ENCODE data around the gene MED13L. TPM values are rescaled to one million over a fixed set of nuclear protein-coding genes. Genes with fewer than 3 reads are reported as not detected.

The MED13L gene
- total RNA-seq, 1 experiment from 2014 or later = 80.5 TPM

GRCh38 chr12:116291218-116291617, 13.7 kb upstream of the MED13L start:
- peaks cover 20% of the 10 kb centered on the region for H3K4me1 Mint-ChIP-seq
- H3K4me3 Mint-ChIP-seq = no peak overlapping the region
- no peak overlapping the region for H3K27ac Mint-ChIP-seq
- ChIA-PET POLR2A (no interaction called here), CTCF (no interaction called here)
- TF ChIP-seq AR (CRISPR knock-in tag; IDR thresholded peaks at IDR 0.05) (no peak), JUN (CRISPR knock-in tag; IDR thresholded peaks at IDR 0.05) (no peak), ZMAT4 (CRISPR knock-in tag; IDR thresholded peaks at IDR 0.05) (no peak), ZNF423 (CRISPR knock-in tag; IDR thresholded peaks at IDR 0.05) (no peak), ZNF263 (CRISPR knock-in tag; IDR thresholded peaks at IDR 0.05; ENCODE audit: low read depth) (no peak), TP53 (CRISPR knock-in tag; IDR thresholded peaks at IDR 0.05) (no peak), JAZF1 (CRISPR knock-in tag; IDR thresholded peaks at IDR 0.05) (no peak), ZNF138 (CRISPR knock-in tag; conservative IDR thresholded peaks at IDR 0.05) (no peak)
- TF ChIP-seq, protein P1, sequence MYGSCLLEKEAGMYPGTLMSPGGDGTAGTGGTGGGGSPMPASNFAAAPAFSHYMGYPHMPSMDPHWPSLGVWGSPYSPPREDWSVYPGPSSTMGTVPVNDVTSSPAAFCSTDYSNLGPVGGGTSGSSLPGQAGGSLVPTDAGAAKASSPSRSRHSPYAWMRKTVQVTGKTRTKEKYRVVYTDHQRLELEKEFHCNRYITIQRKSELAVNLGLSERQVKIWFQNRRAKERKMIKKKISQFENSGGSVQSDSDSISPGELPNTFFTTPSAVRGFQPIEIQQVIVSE (CRISPR knock-in tag; IDR thresholded peaks at IDR 0.05; ENCODE audit: borderline replicate concordance) = no peak
- H3K27me3 Mint-ChIP-seq (ENCODE audit: low read depth) = no peaks in the 10 kb centered on the region
- H3K36me3 Mint-ChIP-seq = no peaks in the 10 kb centered on the region
- H3K9me3 Mint-ChIP-seq = no peaks in the 10 kb centered on the region; the same call in 1 of the 2 replicates
- ATAC-seq (no peak), DNase-seq (ENCODE audit: low spot score) (no peak)

DNA sequence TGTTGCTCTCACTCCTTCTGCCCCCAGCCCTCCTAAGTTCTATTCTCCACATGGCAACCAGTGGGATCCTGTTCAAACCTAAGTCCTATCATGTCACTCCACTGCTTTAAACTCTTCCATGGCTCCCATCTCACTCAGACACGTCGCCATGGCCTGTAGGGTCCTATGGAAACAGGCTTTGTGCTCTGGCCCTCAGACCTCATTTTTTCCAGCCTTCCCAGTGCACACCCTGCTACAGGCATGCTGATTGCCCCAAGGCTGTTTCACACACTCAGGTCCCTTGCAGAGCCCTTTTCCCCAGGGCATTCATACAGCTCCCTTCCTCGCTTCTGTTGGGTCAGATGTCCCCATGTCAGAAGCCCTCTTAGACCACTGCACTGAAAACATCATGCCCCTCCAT, 11.2 kb upstream of the MED13L start:
- Mint-ChIP-seq H3K27me3 (ENCODE audit: low read depth) (no peaks in the 10 kb centered on the region), H3K27ac (no peak overlapping the region), H3K36me3 (no peaks in the 10 kb centered on the region), H3K4me3 (no peak overlapping the region), H3K9me3 (no peaks in the 10 kb centered on the region), H3K4me1 (peaks cover 10% of the 10 kb centered on the region)
- POLR2A ChIA-PET = no interaction called here
- CTCF ChIA-PET = no interaction called here
- ATAC-seq = no peak
- DNase-seq (ENCODE audit: low spot score) = no peak
- TF ChIP-seq SOX15 (CRISPR knock-in tag; IDR thresholded peaks at IDR 0.05) (no peak), CBFB (CRISPR knock-in tag; IDR thresholded peaks at IDR 0.05; ENCODE audit: low read depth) (no peak), ZNF425 (CRISPR knock-in tag; conservative IDR thresholded peaks at IDR 0.05) (no peak), HMGA2 (CRISPR knock-in tag; IDR thresholded peaks at IDR 0.05) (no peak), ZMAT4 (CRISPR knock-in tag; IDR thresholded peaks at IDR 0.05) (no peak), HMGXB4 (CRISPR knock-in tag; IDR thresholded peaks at IDR 0.05) (no peak), ZNF396 (CRISPR knock-in tag; IDR thresholded peaks at IDR 0.05; ENCODE audit: borderline replicate concordance) (no peak), NR1H2 (CRISPR knock-in tag; IDR thresholded peaks at IDR 0.05) (no peak), ZNF532 (CRISPR knock-in tag; IDR thresholded peaks at IDR 0.05; ENCODE audit: borderline replicate concordance) (no peak), NFYB (CRISPR knock-in tag; conservative IDR thresholded peaks at IDR 0.05; ENCODE audit: low read depth) (no peak), ZNF317 (CRISPR knock-in tag; IDR thresholded peaks at IDR 0.05; ENCODE audit: borderline replicate concordance, low read depth) (no peak), ZNF416 (CRISPR knock-in tag; IDR thresholded peaks at IDR 0.05) (no peak)
- TF ChIP-seq, protein P2, sequence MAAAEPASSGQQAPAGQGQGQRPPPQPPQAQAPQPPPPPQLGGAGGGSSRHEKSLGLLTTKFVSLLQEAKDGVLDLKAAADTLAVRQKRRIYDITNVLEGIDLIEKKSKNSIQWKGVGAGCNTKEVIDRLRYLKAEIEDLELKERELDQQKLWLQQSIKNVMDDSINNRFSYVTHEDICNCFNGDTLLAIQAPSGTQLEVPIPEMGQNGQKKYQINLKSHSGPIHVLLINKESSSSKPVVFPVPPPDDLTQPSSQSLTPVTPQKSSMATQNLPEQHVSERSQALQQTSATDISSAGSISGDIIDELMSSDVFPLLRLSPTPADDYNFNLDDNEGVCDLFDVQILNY (CRISPR knock-in tag; IDR thresholded peaks at IDR 0.05) = no peak
- TF ChIP-seq, protein P3, sequence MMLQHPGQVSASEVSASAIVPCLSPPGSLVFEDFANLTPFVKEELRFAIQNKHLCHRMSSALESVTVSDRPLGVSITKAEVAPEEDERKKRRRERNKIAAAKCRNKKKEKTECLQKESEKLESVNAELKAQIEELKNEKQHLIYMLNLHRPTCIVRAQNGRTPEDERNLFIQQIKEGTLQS (CRISPR knock-in tag; conservative IDR thresholded peaks at IDR 0.05) = no peak

All from WTC11 (cell line).